ENCODE data around the gene FAH. TPM values are rescaled to one million over a fixed set of nuclear protein-coding genes. Genes with fewer than 3 reads are reported as not detected.

FAH gene
- total RNA-seq, 1 experiment from 2014 or later: 21.5 TPM

GRCh38 chr15:80156176-80156720, 3.4 kb downstream of the FAH start:
- no peak overlapping the region for H2BK15ac ChIP-seq (ENCODE audit: low read depth, low read length)

More at GRCh38 chr15:80156176-80156720, 3.4 kb downstream of the FAH start:
- Histone ChIP-seq H4K5ac (ENCODE audit: insufficient read length, low read depth, low read length) (no peak overlapping the region), H4K8ac (replicated peaks; ENCODE audit: insufficient read length, low read depth, low read length) (no peak overlapping the region), H3K4ac (ENCODE audit: low read depth, low read length) (no peak overlapping the region), H3T11ph (ENCODE audit: low read length) (no peak overlapping the region), H3K27ac (ENCODE audit: insufficient read length, low read depth, low read length) (no peak overlapping the region), H3K4me2 (ENCODE audit: insufficient read depth, insufficient read length, low read length) (no peak overlapping the region), H2BK12ac (ENCODE audit: insufficient read length, low read depth, low read length) (no peak overlapping the region), H3K23me2 (ENCODE audit: insufficient read length, low read depth, low read length, poor library complexity, severe bottlenecking) (peaks cover 11% of the 10 kb centered on the region), H2BK120ac (ENCODE audit: low read depth, low read length, poor library complexity, severe bottlenecking) (no peak overlapping the region), H2AK5ac (ENCODE audit: insufficient read length, low read length) (no peak overlapping the region), H3K9ac (ENCODE audit: extremely low read depth, insufficient read length, low read length) (no peak overlapping the region), H4K91ac (ENCODE audit: insufficient read length, low read depth, low read length) (no peak overlapping the region), H2BK20ac (ENCODE audit: low read depth, low read length, poor library complexity, severe bottlenecking) (no peak overlapping the region), H2BK5ac (ENCODE audit: insufficient read length, low read length) (no peak overlapping the region), H3K14ac (ENCODE audit: insufficient read depth, low read length) (no peak overlapping the region), H3K18ac (ENCODE audit: insufficient read length, low read depth, low read length) (no peak overlapping the region), H4K20me1 (ENCODE audit: control insufficient read depth, insufficient read depth, insufficient read length) (no peaks in the 10 kb centered on the region), H3K23ac (ENCODE audit: insufficient read length, low read depth, low read length) (no peak overlapping the region), H3K79me1 (ENCODE audit: insufficient read depth, low read depth, low read length, poor library complexity, severe bottlenecking) (no peaks in the 10 kb centered on the region), H3K56ac (ENCODE audit: insufficient read length, low read depth, low read length) (no peak overlapping the region), H3K4me1 (ENCODE audit: insufficient read depth, low read length) (no peaks in the 10 kb centered on the region; the same call in 1 of the 2 replicates), H3K9me3 (ENCODE audit: control insufficient read depth, low read depth, low read length) (no peaks in the 10 kb centered on the region), H2AFZ (ENCODE audit: low read length) (no peak overlapping the region), H3K79me2 (ENCODE audit: insufficient read depth, low read length) (no peaks in the 10 kb centered on the region), H3K27me3 (ENCODE audit: insufficient read depth, low read length) (no peaks in the 10 kb centered on the region)
- H3K27me3 Mint-ChIP-seq (ENCODE audit: low read depth): peaks cover 5% of the 10 kb centered on the region
- H3K27ac Mint-ChIP-seq: no peak overlapping the region
- no peak for TF ChIP-seq CTCF (conservative IDR thresholded peaks at IDR 0.05)
- WGBS (ENCODE audit: extremely low coverage, insufficient read length, low lambda C conversion rate): no CpG with 5 or more reads among the region's 8 CpGs
- no peak for DNase-seq
- H3K9me3 Mint-ChIP-seq: no peaks in the 10 kb centered on the region
- H3K4me1 Mint-ChIP-seq: peaks cover 24 to 32% of the 10 kb centered on the region in 2 experiments
- no peak overlapping the region for H3K4me3 Mint-ChIP-seq
- peaks cover 3 to 15% (median 6%) of the 10 kb centered on the region in 3 experiments; a peak in 5 of 7 replicates for H3K36me3 Mint-ChIP-seq (ENCODE audit: insufficient read depth in 1 of 3, low read depth in 3 of 3)

Data from H9 (cell line).